Thyroid gland (tissue), 4 donors: ENCODE measurements around the gene KLHL2.
"Not testable (repeated sequence)": the region's sequence is repeated elsewhere in the genome, so short reads cannot be mapped to it uniquely, and the experiment has no call there.

Experiments
- CTCF ChIP-seq, 6 experiments: fragments of 200-600 bp in 3 of 6; fragments of 450-650 bp in 3 of 6; sonication (generic) in 3 of 6; IDR thresholded peaks; one replicate each; pipeline ENCODE4 v1.5.1; 2016 to 2019; ENCODE audit warnings: antibody characterized with exemption in 6 of 6, mild to moderate bottlenecking in 2 of 6, inconsistent platforms in 1 of 6, moderate library complexity in 1 of 6
- POLR2A ChIP-seq, 2 donors: fragments of 450-650 bp; IDR thresholded peaks; one replicate each; pipeline ENCODE4 v1.6.1; 2017; ENCODE audit warnings: antibody characterized with exemption in 2 of 2, mild to moderate bottlenecking in 2 of 2, moderate library complexity in 1 of 2

DNA sequence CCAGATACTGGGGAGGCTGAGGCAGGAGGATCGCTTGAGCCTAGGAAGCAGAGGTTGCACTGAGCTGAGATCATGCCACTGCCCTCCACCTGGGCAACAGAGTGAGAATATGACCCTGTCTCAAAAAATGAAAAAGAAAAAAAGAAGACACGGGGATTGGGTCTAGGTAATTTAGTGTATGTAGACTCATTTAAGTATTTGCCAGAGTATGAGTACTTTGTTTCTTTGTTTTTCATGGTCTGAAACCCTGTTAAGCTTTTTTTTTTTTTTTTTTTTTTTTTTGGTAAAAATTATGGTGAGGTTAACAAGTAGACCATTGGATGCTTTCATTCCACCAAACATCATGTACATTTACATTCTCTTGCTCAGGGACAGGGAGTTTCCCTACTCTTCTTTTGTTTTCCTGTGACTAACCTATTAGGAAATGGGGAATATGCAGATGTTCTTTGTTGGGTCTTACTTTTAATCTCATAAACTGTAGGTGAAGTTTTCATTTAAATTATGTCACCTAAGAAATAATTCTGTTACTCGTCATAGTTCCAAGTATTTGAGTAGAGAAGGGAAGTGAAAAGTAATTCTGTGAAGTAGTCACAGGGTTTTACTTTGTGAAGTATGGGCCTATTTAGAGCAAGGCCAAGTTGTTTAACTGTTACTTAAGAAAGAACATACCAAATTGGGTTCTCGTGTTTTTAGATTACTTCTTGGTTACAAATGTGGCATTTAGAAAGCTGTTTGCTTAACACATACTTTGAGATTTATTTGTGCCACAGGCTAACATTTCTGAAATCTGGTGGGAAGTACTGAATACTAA lies 25.5 kb downstream of the KLHL2 start:
- TF ChIP-seq CTCF, POLR2A (IDR thresholded peaks at IDR 0.05): not testable (repeated sequence)
